Left forelimb (tissue), 1 donor: ENCODE data around the gene PTCH1.

Source experiments
- DNase-seq: peaks from one replicate; pipeline ENCODE4 v3.0.0-alpha.2; 2018; ENCODE audit warnings: low spot score

The PTCH1 gene

DNA sequence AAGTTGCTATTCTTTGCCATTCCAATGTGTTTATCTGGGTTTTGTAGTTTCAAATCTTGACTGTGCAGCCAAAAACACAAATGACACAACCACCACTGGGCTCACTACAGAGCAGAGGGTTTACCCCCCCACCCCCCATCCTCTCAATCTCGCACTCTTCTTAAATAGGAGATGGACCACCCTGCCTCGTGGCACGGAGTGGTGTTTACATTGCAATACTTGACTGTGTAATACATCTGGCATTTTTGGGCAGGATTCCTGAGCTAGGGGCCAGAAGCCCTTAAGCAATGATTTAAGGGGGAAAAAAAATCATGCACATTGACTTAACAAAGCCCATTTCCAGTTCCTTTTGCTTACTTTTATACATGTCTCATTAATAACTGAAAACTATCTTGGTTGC lies 19.0 kb downstream of the PTCH1 start:
- DNase-seq: no peak

DNA sequence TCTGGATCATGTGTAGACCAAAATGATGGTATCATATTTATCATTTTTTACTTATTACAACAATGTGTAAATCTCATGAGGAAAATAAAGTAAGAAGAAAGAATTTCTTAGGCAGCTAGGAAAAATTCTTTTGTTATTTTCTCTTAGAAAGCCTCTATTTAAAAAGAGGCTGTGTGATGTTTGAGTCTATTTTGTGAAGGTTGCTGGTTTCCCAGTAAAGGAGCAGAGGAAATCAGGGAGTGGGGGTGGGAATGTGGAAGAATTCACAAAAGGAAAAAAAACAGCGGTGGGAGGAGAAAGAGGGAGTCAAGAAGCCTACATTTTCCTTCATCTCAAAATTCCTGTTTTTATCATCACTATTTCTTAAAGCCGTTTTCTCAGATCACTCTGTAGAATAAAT lies 20.1 kb downstream of the PTCH1 start:
- no peak for DNase-seq

DNA sequence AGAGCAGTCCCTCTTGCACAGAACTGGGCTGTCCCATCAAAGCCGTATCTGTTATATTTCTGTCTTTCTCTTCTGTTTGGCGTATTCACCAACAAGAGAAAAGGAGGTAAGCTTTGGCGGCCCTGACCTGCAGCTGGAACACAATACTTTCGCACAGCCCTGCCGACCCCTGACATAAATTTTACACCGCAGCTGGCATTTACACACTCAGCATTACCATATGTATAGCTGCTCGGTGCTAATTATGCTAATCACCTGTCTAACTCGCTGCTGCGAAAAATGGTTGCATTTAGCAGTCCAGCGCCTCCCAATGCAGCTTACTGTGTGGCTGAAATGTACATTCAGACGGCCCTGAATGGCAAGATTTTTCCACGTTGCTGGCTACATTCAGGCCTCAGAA lies 20.8 kb downstream of the PTCH1 start:
- no peak for DNase-seq

DNA sequence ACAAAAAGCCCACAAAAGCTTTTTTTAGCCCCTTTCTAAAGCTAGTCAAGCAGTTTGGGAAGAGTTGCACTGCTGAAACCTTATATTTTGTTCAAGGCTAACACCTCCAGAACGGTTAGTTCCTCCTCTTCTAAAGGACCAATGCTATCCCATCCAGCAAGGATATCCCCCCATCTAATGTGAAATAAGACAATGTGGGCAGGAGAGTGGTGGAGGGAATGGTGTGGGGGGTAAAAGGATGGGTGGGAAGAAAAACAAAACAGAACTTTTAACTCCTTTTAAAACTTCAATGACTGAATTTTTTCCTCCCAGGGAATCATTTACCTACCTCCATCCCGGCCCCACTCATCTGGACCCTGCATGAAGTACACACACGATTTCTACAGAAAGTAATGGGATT lies 21.2 kb downstream of the PTCH1 start:
- no peak for DNase-seq

DNA sequence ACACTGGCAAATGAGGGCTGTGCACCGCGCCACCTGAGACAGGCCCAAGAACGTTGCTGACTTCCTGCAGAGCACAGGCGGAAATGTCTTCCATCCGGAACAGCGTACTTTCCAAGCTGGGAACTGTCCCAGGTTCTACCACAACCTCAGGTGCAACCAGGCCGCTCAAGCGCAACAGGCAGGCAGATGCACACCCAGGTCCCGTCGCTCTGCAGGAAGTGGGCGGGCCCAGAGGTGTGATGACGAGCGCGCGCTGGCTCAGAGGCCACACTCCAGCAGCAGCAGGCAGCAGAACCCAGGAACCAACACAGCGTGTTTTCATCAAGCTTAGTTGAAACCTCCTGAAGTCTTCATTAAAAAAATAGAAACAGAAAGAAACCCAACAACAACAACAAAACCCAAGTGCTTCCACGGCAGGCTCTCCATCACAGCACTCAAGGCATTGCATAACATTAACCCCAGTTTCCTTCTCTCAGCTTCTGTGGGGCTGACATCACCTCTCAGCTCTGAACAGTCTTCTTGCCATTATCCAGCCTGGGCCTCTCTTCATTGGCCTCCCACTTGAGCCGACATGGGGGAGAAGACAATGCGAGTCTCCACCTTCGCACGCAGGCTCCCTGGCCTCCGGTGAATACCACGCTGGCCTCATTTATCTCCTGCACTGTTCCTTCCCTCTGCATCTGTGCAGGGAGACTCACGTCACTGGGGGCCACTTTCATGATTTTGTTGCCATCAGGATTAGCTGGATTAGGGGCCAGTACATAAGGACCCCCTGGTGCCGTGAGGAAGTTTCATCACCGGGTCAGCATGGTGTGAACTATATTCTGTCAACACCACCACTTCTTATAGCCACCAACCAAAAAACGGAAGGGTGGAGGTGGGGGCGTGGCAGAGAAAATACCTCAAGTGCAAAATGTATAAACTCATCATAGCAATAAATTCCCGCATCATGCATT lies 22.1 kb downstream of the PTCH1 start:
- DNase-seq: no peak

DNA sequence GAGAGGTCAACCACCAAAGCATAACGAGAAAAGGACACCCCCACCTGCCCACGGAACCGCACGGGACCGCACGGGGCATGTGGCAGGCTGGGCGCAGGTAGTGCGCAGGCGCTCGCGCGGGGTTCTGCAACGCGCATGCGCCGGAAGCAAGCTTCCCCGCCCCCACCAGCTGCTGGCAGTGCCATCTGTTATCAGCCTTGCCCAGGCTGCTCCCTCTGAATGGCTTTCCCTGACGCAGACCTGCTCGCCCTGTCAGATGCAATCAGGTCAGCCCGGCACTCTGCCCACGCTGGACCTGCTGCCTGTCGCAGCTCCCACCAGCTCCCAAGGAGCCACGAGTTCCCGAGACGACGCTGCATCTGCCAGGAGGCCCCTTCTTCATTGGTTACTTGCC lies 22.8 kb downstream of the PTCH1 start:
- no peak for DNase-seq

DNA sequence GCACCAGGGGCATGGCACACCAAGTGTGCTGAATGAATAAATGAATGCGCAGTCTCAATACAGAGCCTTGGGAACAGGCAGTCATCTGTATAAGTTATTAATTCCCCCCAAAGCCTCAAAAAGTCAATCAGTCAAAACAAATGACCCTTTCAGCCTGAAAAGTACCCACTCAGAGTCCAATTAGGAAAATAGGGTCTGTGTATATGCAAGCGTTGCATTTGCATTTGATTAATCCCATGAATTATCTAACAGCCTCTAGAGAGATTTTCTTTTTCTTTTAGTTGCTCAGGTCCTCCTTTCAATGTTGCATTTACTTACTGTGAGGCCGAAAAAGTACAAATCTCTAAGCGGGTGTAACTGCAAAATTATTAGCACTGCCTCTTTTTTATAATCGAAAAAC lies 23.4 kb downstream of the PTCH1 start:
- no peak for DNase-seq

DNA sequence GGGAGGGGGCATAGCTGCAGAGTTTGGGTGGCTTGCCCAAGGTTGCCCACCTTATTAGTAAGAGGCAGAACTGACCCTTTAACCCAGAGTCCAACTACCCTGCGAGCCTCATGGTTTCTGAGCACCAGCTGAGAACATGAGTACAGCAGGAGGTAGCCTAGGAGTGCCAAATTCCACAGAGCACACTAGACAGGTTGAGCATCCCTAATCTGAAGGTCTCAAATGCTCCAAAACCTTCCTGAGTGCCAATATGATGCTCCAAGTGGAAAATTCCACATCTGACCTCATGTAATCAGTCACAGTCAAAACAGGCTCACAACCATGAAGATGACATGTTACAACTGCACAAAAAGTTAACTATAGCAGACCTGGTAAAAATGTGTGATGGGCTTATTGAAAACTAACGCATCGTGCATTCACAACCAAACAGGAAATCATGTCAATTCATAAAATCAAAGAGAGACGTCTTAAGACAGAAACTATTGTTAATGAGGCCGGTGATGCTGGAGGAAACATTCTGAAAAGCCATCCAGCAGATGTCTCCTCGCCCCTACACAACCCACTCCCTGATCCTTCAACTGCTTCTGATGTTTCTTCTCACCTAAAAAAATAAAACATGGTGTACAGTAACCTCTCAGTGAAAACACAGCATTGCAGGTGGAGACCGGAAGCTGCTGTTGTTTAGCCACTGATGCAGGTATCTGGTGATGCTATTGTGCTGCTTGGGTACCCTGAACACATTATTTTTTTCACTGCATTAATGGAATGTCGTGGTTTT lies 25.0 kb downstream of the PTCH1 start:
- DNase-seq: no peak

DNA sequence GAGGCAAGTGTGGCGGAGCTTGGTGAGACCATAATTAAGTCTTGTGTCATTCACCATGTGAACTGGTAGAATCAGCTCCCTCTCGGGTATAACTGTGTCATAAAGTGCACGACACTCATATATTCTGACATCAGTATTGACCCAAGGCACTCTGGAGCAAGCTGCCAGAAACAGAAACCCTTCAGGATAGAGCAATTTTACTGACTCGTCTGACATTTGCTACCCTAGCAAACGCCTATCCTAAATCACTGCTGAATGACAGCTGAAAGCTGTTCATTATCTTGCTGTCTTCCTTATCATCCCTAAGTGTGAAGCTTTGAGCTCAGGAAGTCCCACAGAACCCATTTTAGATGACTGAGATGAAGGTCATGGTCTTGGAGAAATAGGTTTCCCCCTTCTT lies 27.8 kb downstream of the PTCH1 start:
- no peak for DNase-seq

DNA sequence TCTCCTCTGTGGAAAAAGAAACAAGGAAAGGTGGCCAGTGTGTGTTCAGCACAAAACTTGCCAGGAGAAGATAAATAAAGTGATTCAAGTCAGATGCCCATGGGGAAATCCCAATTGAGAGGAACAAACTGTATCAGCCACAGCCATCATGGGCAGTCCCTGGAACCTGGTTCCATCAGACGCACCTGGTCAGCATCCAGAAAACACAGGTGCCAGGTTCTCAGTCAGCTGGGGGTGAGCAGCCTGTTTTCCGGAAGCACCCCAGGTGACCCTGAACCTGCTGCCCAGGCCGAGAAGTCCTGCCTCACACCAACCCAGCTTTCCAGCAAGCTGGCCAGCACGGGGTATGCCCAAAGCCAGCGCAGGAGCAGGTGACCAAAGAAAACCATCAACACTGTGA lies 30.5 kb downstream of the PTCH1 start:
- no peak for DNase-seq

DNA sequence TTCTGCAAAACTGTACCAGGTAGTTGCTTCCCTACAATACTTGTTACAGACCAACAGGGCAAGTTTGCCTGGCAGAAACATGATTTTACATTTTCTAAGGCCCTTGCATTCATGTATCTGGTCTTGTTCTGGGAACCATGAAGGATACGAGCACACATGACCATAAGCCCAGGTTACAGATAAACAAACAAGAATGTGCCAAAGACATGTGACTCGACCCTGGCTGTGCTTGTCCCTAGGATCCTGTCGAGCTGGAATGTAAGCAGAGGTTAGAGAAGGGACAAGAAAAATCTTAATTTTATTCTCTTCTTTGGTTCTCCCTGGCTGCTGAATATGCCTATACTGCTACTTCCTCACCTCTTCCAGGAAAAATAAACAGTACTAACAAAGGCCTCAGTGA lies 32.5 kb downstream of the PTCH1 start:
- no peak for DNase-seq

DNA sequence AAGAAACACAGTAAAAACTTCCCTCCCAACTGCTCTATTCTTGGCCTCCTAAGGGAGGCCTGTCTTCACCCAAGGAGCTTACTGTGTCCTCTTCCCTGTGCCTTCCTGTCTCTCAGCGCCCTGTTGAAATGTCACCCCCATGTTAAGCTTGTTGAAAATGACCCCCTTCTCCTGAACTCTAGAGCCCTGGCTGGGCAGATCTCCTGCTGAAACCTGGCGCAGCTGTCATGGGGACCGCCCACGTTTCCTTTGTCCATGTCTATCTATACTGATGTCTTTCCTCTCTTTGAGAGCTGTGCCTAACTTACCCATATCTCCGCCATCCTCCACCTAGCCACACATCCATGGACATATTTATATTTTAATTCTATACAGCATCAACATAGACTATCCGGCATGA lies 33.3 kb downstream of the PTCH1 start:
- DNase-seq: no peak

DNA sequence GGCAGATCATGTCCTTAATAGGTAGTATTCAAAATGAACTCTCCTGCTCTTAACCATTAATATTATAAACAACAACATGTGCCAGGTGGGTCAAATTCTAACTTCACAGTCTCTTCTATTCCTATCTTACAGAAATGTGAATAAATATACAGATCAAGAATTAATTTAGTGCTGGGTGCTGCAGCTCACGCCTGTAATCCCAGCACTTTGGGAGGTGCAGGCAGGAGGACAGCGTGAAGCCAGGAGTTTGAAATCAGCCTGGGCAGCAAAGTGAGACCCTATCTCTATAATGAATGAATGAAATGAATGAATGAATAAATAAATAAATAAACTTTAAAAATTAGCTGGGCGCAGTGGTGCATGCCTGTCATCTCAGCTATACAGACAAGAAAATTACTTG lies 34.1 kb downstream of the PTCH1 start:
- no peak for DNase-seq

DNA sequence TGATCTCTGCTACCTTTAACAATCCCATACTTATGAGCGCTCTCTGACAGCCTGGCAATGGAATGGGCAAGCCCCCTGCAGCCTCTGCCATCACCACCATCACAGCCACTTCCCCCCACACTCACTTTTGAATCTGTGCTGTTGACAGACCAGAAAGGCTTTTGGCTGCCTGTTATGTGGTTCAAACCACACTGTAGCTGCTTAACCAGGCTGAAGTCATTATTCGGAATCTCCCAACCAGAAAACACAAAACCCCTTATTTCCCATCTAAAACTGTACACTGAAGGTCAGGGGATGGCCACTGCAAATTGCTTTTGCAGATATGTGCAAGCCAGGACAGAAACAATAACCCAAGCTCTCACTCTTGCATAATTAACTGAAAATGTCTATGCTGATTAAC lies 35.8 kb downstream of the PTCH1 start:
- DNase-seq: peak; percentile 58

DNA sequence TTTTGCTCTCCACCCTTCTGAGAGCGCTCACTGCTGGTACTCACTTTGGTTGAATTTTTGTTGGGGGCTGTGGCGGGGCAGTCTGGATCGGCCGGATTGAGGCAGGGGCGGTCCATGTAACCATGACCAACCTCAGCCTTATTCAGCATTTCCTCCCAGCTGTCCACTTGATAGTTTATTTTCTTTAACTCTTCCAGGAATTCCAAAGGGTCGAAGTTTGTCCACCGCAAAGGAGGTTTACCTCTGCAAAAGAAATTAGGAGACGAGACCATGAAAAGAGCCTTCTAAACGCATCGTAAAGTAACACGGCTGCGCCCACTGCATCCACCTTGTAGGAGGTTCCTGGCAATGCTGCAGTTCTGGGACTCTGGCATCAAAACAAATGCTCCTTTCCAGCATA lies 36.4 kb downstream of the PTCH1 start:
- DNase-seq: no peak

DNA sequence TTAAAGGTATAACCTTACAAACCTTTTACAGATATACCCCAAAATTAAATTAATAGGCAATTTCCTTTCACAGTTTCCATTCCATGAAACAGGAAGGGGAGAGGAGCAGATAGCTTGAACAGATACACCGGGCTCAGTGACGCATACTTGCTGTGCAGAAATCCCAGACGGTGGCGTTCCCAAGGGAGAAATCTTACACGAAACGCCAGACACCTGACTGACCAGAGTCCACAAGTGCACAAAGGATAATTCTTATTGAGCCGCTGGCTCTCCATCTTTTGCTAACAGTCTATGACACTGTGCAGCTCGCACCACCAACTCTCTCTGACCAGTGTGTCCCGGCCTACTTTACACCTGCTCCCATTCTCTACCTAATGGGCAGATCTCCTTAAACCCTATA lies 37.4 kb downstream of the PTCH1 start:
- DNase-seq: no peak

DNA sequence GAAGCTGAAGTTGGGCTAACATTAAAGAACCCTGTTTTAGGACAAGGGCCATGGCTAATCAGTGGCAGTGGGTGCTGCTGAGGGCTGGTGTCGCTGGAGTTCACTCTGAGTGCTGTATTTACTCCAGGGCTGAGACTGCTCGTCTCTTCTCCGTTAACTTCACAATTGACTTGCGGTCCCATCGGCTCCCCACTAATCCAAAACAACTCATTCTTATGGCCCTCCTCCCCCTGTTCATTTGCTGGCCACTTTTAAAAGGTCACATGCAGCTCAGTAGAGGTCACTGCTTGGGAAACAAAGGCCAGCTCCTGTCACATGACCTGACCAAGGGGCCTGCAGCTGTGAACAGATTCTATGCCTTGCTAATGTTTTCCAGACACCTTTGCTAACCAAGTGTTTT lies 38.4 kb downstream of the PTCH1 start:
- DNase-seq: no peak

DNA sequence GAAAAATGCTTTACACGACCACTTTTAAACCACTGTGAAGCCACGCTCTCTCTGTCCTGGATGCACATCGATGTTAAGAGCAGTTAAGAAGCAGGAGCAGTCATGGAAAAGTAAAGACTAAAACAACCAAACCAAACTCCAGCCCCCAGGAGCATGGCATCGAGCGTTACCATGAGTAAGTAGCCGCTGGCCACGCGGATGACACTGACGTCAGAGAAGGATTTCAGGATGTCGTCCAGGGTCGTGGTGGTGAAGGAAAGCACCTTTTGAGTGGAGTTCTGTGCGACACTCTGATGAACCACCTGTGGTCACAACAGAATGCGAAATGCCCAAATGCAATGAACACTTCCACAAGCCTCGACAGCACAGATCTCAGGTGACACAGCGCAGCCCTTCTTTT lies 38.9 kb downstream of the PTCH1 start:
- no peak for DNase-seq

DNA sequence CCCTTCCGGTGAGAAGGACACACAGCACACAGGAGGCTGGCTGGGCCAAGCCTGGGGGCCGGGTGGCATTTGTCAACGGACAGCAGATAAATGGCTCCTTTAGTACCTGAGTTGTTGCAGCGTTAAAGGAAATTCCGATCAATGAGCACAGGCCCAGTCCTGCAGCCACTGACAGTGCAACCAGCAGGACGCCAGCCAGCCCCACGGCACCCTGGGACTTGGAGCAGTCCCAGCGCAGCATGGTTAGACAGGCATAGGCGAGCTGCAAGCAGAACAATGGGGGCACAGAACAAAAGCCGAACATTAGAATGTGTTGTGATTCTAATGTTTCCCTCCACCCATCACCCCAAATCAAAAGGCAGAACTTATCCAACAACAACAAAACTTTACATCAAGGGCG lies 39.3 kb downstream of the PTCH1 start:
- no peak for DNase-seq

DNA sequence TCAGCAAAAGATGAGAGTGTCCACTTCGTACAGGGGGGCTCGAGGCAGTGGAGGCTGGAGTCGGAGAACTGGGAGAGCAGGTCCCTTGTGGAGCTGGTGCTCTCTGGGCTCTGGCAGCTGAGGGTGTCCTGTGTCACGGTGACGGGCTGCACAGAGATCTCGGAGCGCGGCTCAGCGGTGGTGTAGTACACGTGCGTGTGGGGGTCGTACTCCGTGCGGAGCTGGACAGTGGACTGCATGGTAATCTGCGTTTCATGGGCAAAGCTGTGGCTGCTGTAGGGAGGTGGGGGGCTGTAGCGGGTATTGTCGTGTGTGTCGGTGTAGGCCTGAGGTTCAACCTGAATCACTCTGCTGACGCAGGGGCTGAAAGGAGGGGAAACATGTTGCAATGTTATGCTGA lies 48.0 kb downstream of the PTCH1 start:
- DNase-seq: no peak

DNA sequence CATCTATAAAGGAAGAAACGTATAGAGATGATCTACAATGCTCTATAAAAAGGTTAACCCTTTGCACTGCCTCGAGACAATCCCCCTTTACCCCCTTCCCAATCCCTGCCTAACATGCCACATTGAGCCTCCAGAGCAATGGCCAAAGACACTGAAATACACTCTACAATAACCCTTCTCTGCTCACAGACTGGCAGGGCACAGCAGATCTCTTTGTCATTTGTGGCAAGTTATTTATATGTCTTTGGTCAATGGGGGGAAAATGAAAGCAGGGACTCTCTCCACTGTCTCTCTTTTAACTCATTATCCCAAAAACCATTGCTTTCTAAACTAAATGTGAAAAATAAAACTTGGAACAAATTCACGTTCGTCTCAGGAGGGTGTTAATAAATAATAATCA lies 51.7 kb downstream of the PTCH1 start:
- DNase-seq: no peak

DNA sequence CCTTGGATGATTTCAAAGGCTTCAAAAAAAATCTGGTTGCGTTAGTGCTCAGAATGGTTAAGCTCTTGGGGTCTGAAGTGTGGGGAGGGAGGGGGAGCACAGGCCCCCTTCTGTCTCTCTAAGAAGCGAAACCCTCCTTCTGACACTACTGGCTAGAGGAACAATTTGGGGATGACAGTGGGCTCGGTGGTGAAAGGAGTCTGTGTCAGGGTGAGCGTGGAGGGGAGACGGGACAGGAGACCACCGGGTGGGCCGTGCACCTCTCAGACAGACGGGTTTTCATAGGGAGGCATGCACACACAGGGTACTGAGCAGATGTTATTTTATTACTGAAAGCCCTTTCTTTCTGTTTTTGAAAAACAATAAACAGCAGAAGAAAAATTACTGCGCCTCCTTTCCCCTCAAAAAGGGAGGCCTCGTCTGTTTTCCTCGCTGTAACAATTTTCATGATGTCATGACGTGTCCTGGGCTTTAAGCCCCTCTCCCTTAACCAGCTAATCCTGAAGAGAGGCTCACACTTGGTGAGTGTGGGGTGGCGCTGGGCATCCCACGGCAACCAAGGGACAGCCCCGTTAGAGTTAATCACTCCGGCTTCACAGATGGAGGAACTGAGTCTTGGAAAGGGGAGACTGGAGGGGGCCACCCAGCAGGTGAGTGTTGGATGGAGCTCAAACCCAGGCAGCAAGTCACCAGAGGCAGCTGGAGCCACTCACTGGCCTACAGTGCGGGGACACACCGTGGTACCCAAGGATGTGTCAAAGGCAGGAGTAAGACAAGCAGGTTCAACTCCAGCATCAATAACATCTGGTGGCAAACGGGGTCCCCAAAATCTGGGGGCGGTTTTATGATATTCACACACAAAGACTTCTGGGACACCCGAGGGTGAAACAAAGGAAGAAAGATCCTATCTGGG lies 53.4 kb downstream of the PTCH1 start:
- DNase-seq: no peak
